Neural progenitor cell (in vitro differentiated cells): ENCODE measurements around the gene NAMPT.

Source experiments
- EZH2 ChIP-seq: fragments of 200-600 bp; sonication (generic); IDR thresholded peaks from 2 replicates; pipeline ENCODE4 v1.6.1; 2017; ENCODE audit warnings: antibody characterized with exemption, mild to moderate bottlenecking, moderate library complexity
- TF ChIP-seq, protein P1 (sequence below): fragments of 200-600 bp; sonication (generic); IDR thresholded peaks from 2 replicates; pipeline ENCODE4 v1.5.1; 2017; ENCODE audit warnings: antibody characterized with exemption, mild to moderate bottlenecking

GRCh38 chr7:106314875-106315274, 30.1 kb upstream of the NAMPT start:
- TF ChIP-seq, protein P1, sequence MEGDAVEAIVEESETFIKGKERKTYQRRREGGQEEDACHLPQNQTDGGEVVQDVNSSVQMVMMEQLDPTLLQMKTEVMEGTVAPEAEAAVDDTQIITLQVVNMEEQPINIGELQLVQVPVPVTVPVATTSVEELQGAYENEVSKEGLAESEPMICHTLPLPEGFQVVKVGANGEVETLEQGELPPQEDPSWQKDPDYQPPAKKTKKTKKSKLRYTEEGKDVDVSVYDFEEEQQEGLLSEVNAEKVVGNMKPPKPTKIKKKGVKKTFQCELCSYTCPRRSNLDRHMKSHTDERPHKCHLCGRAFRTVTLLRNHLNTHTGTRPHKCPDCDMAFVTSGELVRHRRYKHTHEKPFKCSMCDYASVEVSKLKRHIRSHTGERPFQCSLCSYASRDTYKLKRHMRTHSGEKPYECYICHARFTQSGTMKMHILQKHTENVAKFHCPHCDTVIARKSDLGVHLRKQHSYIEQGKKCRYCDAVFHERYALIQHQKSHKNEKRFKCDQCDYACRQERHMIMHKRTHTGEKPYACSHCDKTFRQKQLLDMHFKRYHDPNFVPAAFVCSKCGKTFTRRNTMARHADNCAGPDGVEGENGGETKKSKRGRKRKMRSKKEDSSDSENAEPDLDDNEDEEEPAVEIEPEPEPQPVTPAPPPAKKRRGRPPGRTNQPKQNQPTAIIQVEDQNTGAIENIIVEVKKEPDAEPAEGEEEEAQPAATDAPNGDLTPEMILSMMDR: no peak
- TF ChIP-seq EZH2: no peak
